ENCODE data around the gene GAB1. TPM values are rescaled to one million over a fixed set of nuclear protein-coding genes. Genes with fewer than 3 reads are reported as not detected.
A peak's percentile ranks its signal among the peaks of the same experiment; 100 is the strongest.

The GAB1 gene
- total and polyA plus RNA-seq, 2 of the 13 experiments (the other 11 are each of a cell fraction or from before 2014, with no cell fraction given): 8.7 to 14.7 TPM

- TF ChIP-seq ZBTB14 (CRISPR knock-in tag; IDR thresholded peaks at IDR 0.05): peak; percentile 67
- 0 out of 2 replicates have a peak, but pooled peaks have one; percentile 33 for TF ChIP-seq ATRX (CRISPR knock-in tag; IDR thresholded peaks at IDR 0.05; ENCODE audit: borderline replicate concordance)
- TF ChIP-seq MIXL1 (CRISPR knock-in tag; IDR thresholded peaks at IDR 0.05): peak; percentile 37
- peak; percentile 34 for TF ChIP-seq IKZF4 (CRISPR knock-in tag; IDR thresholded peaks at IDR 0.05; ENCODE audit: borderline replicate concordance, low read depth, not compliant biosample characterization)
- TF ChIP-seq TEAD2 (CRISPR knock-in tag; IDR thresholded peaks at IDR 0.05): no peak
- TF ChIP-seq ZNF441 (CRISPR knock-in tag; IDR thresholded peaks at IDR 0.05; ENCODE audit: borderline replicate concordance): peak; percentile 65; the same call in 1 of the 2 replicates
- TF ChIP-seq ZSCAN9 (CRISPR knock-in tag; IDR thresholded peaks at IDR 0.05; ENCODE audit: borderline replicate concordance): no peak
- TF ChIP-seq ZNF343 (CRISPR knock-in tag; IDR thresholded peaks at IDR 0.05): no peak
- no peak for TF ChIP-seq ZNF782 (CRISPR knock-in tag; IDR thresholded peaks at IDR 0.05; ENCODE audit: borderline replicate concordance)
- TF ChIP-seq ZFP91 (CRISPR knock-in tag; IDR thresholded peaks at IDR 0.05; ENCODE audit: borderline replicate concordance): peak; percentile 86
- TF ChIP-seq TOPORS (CRISPR knock-in tag; IDR thresholded peaks at IDR 0.05): no peak
- TF ChIP-seq FOXC1 (CRISPR knock-in tag; IDR thresholded peaks at IDR 0.05; ENCODE audit: borderline replicate concordance): peak; percentile 36; the same call in 1 of the 2 replicates
- no peak for TF ChIP-seq ZNF775 (CRISPR knock-in tag; IDR thresholded peaks at IDR 0.05; ENCODE audit: borderline replicate concordance)
- TF ChIP-seq SMARCC2 (IDR thresholded peaks at IDR 0.05): no peak
- no peak for TF ChIP-seq ZNF318 (CRISPR knock-in tag; IDR thresholded peaks at IDR 0.05)
- peak; percentile 54; the same call in 1 of the 2 replicates for TF ChIP-seq CAMTA2 (CRISPR knock-in tag; IDR thresholded peaks at IDR 0.05; ENCODE audit: borderline replicate concordance)
- no peak; the same call in 1 of the 2 replicates for TF ChIP-seq NR0B2 (CRISPR knock-in tag; IDR thresholded peaks at IDR 0.05)
These were observed 176.9 kb downstream of the GAB1 start, which contains the start of gene SMARCA5 (continued) for GRCh38 chr4:143513314-143514168.
